Progenitor cell of endocrine pancreas (in vitro differentiated cells): Measurements from ENCODE around the gene LILRB4. TPM values are rescaled to one million over a fixed set of nuclear protein-coding genes. Genes with fewer than 3 reads are reported as not detected.
"Not testable (repeated sequence)": the region's sequence is repeated elsewhere in the genome, so short reads cannot be mapped to it uniquely, and the experiment has no call there.

ENCODE experiments used
- DNase-seq: peaks from one replicate; pipeline ENCODE4 v3.0.0; 2021; ENCODE audit warnings: low spot score; ENCODE audit not compliant: unreplicated experiment
- H3K27ac Mint-ChIP-seq: 2 replicates; pipeline ENCODE4 v1.8.0; 2021; ENCODE audit warnings: mild to moderate bottlenecking, moderate library complexity, mixed read lengths
- H3K27me3 Mint-ChIP-seq: 2 replicates; pipeline ENCODE4 v1.8.0; 2021; ENCODE audit warnings: mixed read lengths
- H3K36me3 Mint-ChIP-seq: 2 replicates; pipeline ENCODE4 v1.8.0; 2022; ENCODE audit warnings: mixed read lengths; ENCODE audit not compliant: insufficient read depth
- H3K4me1 Mint-ChIP-seq: 2 replicates; pipeline ENCODE4 v1.8.0; 2021; ENCODE audit warnings: low read depth, mixed read lengths
- H3K4me3 Mint-ChIP-seq: 2 replicates; pipeline ENCODE4 v1.8.0; 2021; ENCODE audit warnings: low read depth, mild to moderate bottlenecking, moderate library complexity, mixed read lengths
- H3K9me3 Mint-ChIP-seq: 2 replicates; pipeline ENCODE4 v1.8.0; 2021; ENCODE audit warnings: low read depth, mixed read lengths
- CTCF ChIP-seq: fragments of 200-600 bp; sonication (generic); IDR thresholded peaks from one replicate; pipeline ENCODE4 v1.5.0; 2021; ENCODE audit warnings: antibody characterized with exemption, mild to moderate bottlenecking; ENCODE audit not compliant: unreplicated experiment
- total RNA-seq: library from RNA; stranded (reverse); gene quantifications from 2 replicates; pipeline ENCODE4 v1.2.1, GENCODE V29; 2021

LILRB4 gene
- total RNA-seq, 1 donor from 2014 or later = not detected

GRCh38 chr19:54691582-54692297, 29.0 kb downstream of the LILRB4 start:
- no peak for TF ChIP-seq CTCF
- H3K4me3 Mint-ChIP-seq = no peak overlapping the region
- H3K27me3 Mint-ChIP-seq = no peaks in the 10 kb centered on the region
- DNase-seq = no peak
- peaks cover 1% of the 10 kb centered on the region for H3K36me3 Mint-ChIP-seq
- H3K4me1 Mint-ChIP-seq = no peaks in the 10 kb centered on the region
- H3K27ac Mint-ChIP-seq = no peak overlapping the region
- H3K9me3 Mint-ChIP-seq = peaks cover 41% of the 10 kb centered on the region

- Mint-ChIP-seq H3K27ac (no peak overlapping the region), H3K4me1 (no peaks in the 10 kb centered on the region), H3K27me3 (no peaks in the 10 kb centered on the region), H3K4me3 (no peak overlapping the region), H3K36me3 (peaks cover 1% of the 10 kb centered on the region), H3K9me3 (peaks cover 40% of the 10 kb centered on the region)
- no peak for TF ChIP-seq CTCF
- no peak for DNase-seq
These were observed 29.5 kb downstream of the LILRB4 start for GRCh38 chr19:54692298-54692615.

- Mint-ChIP-seq H3K27ac (no peak overlapping the region), H3K4me3 (no peak overlapping the region), H3K4me1 (no peaks in the 10 kb centered on the region), H3K36me3 (peaks cover 1% of the 10 kb centered on the region), H3K27me3 (no peaks in the 10 kb centered on the region), H3K9me3 (peaks cover 43% of the 10 kb centered on the region)
- no peak for TF ChIP-seq CTCF
- no peak for DNase-seq
These were observed 31.9 kb downstream of the LILRB4 start for GRCh38 chr19:54694648-54695047.

- Mint-ChIP-seq H3K36me3 (peaks cover 3% of the 10 kb centered on the region), H3K4me1 (no peaks in the 10 kb centered on the region), H3K9me3 (peaks cover 50% of the 10 kb centered on the region), H3K27me3 (no peaks in the 10 kb centered on the region), H3K27ac (no peak overlapping the region), H3K4me3 (no peak overlapping the region)
- no peak for DNase-seq
- no peak for TF ChIP-seq CTCF
These were observed 33.3 kb downstream of the LILRB4 start for GRCh38 chr19:54696117-54696548.

GRCh38 chr19:54696766-54697165, 34.0 kb downstream of the LILRB4 start:
- H3K27ac Mint-ChIP-seq = no peak overlapping the region
- DNase-seq = no peak
- no peak for TF ChIP-seq CTCF
- H3K4me3 Mint-ChIP-seq = no peak overlapping the region
- peaks cover 6% of the 10 kb centered on the region for H3K36me3 Mint-ChIP-seq
- no peaks in the 10 kb centered on the region for H3K4me1 Mint-ChIP-seq
- H3K27me3 Mint-ChIP-seq = no peaks in the 10 kb centered on the region
- H3K9me3 Mint-ChIP-seq = peaks cover 50% of the 10 kb centered on the region

- H3K27ac Mint-ChIP-seq, H3K4me3 Mint-ChIP-seq, H3K27me3 Mint-ChIP-seq, DNase-seq, H3K4me1 Mint-ChIP-seq, H3K36me3 Mint-ChIP-seq: not testable (repeated sequence)
- peaks cover 46% of the 10 kb centered on the region for H3K9me3 Mint-ChIP-seq
These were observed 34.9 kb downstream of the LILRB4 start for GRCh38 chr19:54697716-54698115.
